Chondrocyte (in vitro differentiated cells): Measurements from ENCODE around the gene HS3ST3B1. TPM values are rescaled to one million over a fixed set of nuclear protein-coding genes. Genes with fewer than 3 reads are reported as not detected.

Experiments
- DNase-seq: peaks from one replicate; pipeline ENCODE4 v3.0.0; 2021; ENCODE audit warnings: mixed read lengths, low spot score
- H3K27ac Mint-ChIP-seq: one replicate; pipeline ENCODE4 v1.8.0; 2021; ENCODE audit warnings: mild to moderate bottlenecking, moderate library complexity, mixed read lengths; ENCODE audit not compliant: unreplicated experiment
- H3K27me3 Mint-ChIP-seq: 2 replicates; pipeline ENCODE4 v1.8.0; 2021; ENCODE audit warnings: low read depth, mixed read lengths
- H3K36me3 Mint-ChIP-seq: 2 replicates; pipeline ENCODE4 v1.8.0; 2021; ENCODE audit warnings: low read depth, mixed read lengths
- H3K4me1 Mint-ChIP-seq: 2 replicates; pipeline ENCODE4 v1.8.0; 2021; ENCODE audit warnings: low read depth, mild to moderate bottlenecking, mixed read lengths
- H3K4me3 Mint-ChIP-seq: one replicate; pipeline ENCODE4 v1.8.0; 2021; ENCODE audit warnings: mild to moderate bottlenecking, moderate library complexity, mixed read lengths; ENCODE audit not compliant: unreplicated experiment
- H3K9me3 Mint-ChIP-seq: 2 replicates; pipeline ENCODE4 v1.8.0; 2021; ENCODE audit warnings: low read depth, mixed read lengths
- long read RNA-seq: library from polyadenylated mRNA; stranded (forward); transcript quantifications from one replicate; pipeline ENCODE4 v2.0.0, GENCODE V29; 2021
- total RNA-seq: library from RNA; stranded (reverse); gene quantifications from 3 replicates; pipeline ENCODE4 v1.2.1, GENCODE V29; 2021
- TF ChIP-seq, protein P1 (sequence below): fragments of 200-600 bp; sonication (generic); IDR thresholded peaks from 2 replicates; pipeline ENCODE4 v1.5.0; 2021; ENCODE audit warnings: antibody characterized with exemption, mild to moderate bottlenecking, moderate library complexity

HS3ST3B1 gene
- total RNA-seq = 25.6 to 45.6 TPM (median 27.1 TPM) in 3 replicates
- long read RNA-seq, full-length matches to known transcripts = 14 of 16 reads
- long read RNA-seq, partial matches to known transcripts = 1 of 16 reads
- long read RNA-seq, other reads (novel, unspliced or antisense) = 1 of 16 reads

GRCh38 chr17:14300575-14301278 is at the start of gene HS3ST3B1:
Gene HS3ST3B1, plus strand, starts transcription at chr17:14301081. Its CDS starts 438 bp downstream, at chr17:14301519.
- TF ChIP-seq, protein P1, sequence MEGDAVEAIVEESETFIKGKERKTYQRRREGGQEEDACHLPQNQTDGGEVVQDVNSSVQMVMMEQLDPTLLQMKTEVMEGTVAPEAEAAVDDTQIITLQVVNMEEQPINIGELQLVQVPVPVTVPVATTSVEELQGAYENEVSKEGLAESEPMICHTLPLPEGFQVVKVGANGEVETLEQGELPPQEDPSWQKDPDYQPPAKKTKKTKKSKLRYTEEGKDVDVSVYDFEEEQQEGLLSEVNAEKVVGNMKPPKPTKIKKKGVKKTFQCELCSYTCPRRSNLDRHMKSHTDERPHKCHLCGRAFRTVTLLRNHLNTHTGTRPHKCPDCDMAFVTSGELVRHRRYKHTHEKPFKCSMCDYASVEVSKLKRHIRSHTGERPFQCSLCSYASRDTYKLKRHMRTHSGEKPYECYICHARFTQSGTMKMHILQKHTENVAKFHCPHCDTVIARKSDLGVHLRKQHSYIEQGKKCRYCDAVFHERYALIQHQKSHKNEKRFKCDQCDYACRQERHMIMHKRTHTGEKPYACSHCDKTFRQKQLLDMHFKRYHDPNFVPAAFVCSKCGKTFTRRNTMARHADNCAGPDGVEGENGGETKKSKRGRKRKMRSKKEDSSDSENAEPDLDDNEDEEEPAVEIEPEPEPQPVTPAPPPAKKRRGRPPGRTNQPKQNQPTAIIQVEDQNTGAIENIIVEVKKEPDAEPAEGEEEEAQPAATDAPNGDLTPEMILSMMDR = no peak
- peak; percentile 100 for DNase-seq
- peaks cover 54% of the 10 kb centered on the region for H3K4me1 Mint-ChIP-seq
- no peaks in the 10 kb centered on the region for H3K9me3 Mint-ChIP-seq
- peak within 1 kb of the TSS; percentile 97 for H3K4me3 Mint-ChIP-seq
- H3K27ac Mint-ChIP-seq = peak within 1 kb of the TSS; percentile 89
- no peaks in the 10 kb centered on the region for H3K36me3 Mint-ChIP-seq
- no peaks in the 10 kb centered on the region for H3K27me3 Mint-ChIP-seq

DNA sequence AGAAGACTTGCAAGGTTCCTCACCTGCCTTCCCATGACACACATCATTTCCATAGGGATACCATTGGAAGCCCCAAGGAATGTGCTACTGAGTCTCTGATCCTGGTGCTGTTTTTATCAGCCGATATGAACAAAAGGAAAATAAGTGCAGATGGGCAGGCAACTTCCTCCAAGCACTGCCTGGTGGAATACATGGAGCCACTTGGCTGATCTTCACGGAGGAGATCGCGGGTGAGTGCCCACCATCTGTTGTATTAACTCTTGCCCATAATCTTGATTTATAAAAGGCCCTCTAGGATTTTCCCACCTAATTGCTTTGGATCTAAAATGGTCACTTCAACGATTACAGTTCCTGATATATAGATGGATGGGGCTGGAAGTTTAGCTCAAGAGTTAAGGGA is 39.5 kb upstream of the HS3ST3B1 start:
- no peaks in the 10 kb centered on the region for H3K4me1 Mint-ChIP-seq
- TF ChIP-seq, protein P1 = no peak
- no peaks in the 10 kb centered on the region for H3K27me3 Mint-ChIP-seq
- H3K27ac Mint-ChIP-seq = no peak overlapping the region
- no peaks in the 10 kb centered on the region for H3K36me3 Mint-ChIP-seq
- no peak for DNase-seq
- no peak overlapping the region for H3K4me3 Mint-ChIP-seq
- no peaks in the 10 kb centered on the region for H3K9me3 Mint-ChIP-seq

DNA sequence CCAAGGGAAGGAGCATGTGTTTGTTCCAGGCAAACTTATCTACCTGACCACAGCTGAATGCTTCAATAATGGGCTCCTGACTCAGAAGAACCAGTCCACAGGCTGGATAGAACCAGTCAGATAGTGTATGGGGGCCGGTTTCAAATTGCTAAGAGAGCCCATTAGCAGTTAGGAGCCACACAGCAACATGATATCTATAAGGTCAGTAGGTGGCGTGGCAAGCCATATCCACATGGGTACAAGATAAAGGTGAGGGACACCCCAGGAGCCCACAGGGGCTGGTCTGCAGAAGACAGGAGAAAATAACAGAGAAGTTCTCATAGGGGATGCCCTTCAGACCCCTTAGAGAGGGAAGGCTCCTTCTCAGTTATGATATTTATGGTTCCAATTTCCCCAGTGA is 32.6 kb upstream of the HS3ST3B1 start:
- peaks cover 1% of the 10 kb centered on the region for H3K27me3 Mint-ChIP-seq
- no peaks in the 10 kb centered on the region for H3K4me1 Mint-ChIP-seq
- H3K9me3 Mint-ChIP-seq = peaks cover 6% of the 10 kb centered on the region
- H3K36me3 Mint-ChIP-seq = no peaks in the 10 kb centered on the region
- H3K27ac Mint-ChIP-seq = no peak overlapping the region
- DNase-seq = no peak
- H3K4me3 Mint-ChIP-seq = no peak overlapping the region
- TF ChIP-seq, protein P1 = no peak

DNA sequence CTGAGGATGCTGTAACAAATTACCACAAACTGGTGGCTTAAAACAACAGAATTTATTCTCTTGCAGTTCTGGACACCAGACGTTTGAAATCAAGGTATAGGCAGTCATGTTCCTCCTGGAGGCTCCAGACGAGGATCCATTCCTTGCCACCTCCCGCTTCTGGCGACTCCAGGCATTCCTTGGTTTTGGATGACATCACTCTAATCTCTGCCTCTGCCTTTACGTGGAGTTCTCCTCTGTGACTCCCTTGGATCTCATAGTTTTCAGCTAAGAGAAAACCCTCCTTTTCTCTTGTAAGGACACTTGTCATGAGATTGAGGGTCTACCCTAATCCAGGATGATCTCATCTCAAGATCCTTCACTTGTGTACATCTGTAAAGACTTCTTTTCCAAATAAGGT is 31.4 kb upstream of the HS3ST3B1 start:
- H3K4me1 Mint-ChIP-seq = no peaks in the 10 kb centered on the region
- peaks cover 10% of the 10 kb centered on the region for H3K9me3 Mint-ChIP-seq
- no peak for DNase-seq
- peaks cover 1% of the 10 kb centered on the region for H3K27me3 Mint-ChIP-seq
- no peaks in the 10 kb centered on the region for H3K36me3 Mint-ChIP-seq
- H3K27ac Mint-ChIP-seq = no peak overlapping the region
- no peak overlapping the region for H3K4me3 Mint-ChIP-seq
- TF ChIP-seq, protein P1 = no peak

DNA sequence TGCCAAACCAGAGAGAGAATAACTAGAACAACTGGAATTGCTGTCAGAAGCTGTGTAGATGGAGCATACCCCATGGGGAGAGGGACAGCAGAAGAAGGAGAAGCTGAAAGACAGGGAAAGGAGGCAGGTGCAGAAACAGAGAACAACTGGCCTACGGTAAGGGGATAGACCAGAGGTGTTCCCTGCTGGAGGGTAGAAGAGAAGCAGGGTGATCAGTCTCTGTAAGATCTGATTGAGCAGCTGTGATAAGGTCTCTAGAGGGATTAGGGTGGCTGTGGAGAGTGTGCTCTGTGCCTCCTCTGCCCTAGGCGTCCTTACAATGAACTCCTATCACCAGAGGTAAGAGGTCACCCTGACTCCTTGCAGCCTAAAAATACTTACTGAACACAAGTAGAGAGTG is 30.4 kb upstream of the HS3ST3B1 start:
- Mint-ChIP-seq H3K4me1 (no peaks in the 10 kb centered on the region), H3K4me3 (no peak overlapping the region), H3K27ac (no peak overlapping the region), H3K27me3 (peaks cover 1% of the 10 kb centered on the region), H3K9me3 (peaks cover 13% of the 10 kb centered on the region), H3K36me3 (peaks cover 1% of the 10 kb centered on the region)
- TF ChIP-seq, protein P1 = no peak
- DNase-seq = no peak
